ENCODE measurements around the gene CLDN14.
A peak's percentile ranks its signal among the peaks of the same experiment; 100 is the strongest.

CLDN14 gene

DNA sequence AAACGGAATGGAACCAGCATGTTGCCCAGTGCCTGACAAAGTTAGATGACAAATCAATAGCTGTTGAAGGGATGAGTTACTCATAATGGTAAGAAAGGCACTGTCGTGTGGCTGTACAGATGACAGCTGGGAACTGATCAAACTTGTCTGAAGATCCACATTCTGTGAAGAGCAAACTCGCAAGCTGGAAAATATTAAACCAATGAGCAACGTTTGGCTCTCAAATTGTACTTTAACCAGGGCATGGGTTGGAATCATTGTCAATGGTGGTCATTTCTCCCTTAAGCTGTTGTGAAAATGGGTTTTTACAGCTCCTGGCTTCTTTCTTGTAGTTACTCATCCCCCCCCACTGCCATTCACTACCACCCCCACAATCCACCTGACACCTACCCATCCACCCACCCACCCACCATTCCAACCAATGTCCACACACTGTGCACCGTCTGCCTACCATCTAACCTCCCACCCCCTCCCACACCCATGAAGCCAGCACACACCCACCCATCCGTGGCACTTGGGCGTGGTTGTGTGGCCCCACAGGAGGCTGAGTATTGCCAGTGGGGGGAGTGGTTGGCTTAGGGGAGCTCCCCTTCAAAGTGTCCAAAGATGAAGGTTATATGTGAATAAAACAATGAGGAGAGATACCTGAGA lies 46.7 kb downstream of the CLDN14 start:
- DNase-seq (ENCODE audit: low spot score) = no peak

DNA sequence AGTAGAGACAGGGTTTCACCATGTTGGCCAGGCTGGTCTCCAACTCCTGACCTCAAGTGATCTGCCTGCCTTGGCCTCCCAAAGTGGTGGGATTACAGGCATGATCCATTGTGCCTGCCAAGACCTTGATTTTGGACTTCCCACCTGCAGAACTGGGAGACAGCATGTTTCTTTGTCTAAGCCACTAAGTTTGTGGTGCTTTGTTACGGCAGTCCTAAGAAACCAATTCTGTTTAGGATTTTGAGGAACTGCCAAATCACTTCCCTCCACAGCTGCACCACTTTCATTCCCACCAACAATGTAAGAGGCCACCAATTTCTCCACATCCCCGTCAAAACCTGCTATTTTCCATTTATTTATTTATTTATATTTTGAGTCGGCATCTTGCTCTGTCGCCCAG lies 48.7 kb downstream of the CLDN14 start:
- no peak for DNase-seq (ENCODE audit: low spot score)

GRCh38 chr21:36430841-36431240 lies 49.1 kb downstream of the CLDN14 start:
- DNase-seq (ENCODE audit: low spot score) = no peak

DNA sequence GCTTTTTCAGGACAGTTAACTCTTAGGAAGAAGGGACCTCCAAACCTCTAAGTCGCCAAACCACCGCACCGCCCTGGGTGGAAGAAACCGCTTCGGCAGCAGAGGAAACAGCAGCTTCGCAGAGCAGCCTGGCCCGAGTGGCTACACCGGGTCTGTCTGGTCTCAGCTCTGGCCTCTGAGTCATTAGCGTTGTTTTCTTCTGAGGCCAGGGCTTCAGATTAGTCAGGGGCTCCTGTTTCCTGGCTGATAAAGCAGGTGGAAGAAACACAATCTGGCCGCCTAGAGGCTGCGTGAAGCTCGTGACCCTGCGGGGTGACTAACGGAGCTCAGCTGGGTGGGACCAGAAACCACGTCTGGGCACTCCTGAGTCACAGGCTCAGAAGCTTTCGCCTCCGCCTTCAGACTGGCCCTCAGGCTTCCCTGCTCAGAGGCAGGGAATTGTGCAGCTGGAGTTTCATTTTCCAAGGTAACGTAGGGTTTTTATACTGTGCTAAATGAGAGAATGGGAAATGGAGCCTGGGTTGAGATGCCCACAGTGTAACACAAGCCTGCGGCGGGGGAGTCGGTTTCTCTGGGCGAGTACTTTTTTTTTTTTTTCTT lies 49.9 kb downstream of the CLDN14 start:
- peak; percentile 44 for DNase-seq (ENCODE audit: low spot score)

GRCh38 chr21:36428761-36429432 lies 51.0 kb downstream of the CLDN14 start:
- no peak for DNase-seq (ENCODE audit: low spot score)

- no peak for DNase-seq (ENCODE audit: low spot score)
These were observed 52.4 kb downstream of the CLDN14 start for GRCh38 chr21:36427502-36427901.

- DNase-seq (ENCODE audit: low spot score) = no peak
These were observed 54.6 kb downstream of the CLDN14 start for GRCh38 chr21:36425286-36425685.

GRCh38 chr21:36424592-36424991 lies 55.3 kb downstream of the CLDN14 start:
- no peak for DNase-seq (ENCODE audit: low spot score)

- DNase-seq (ENCODE audit: low spot score) = no peak
These were observed 56.0 kb downstream of the CLDN14 start for GRCh38 chr21:36423771-36424433.

DNA sequence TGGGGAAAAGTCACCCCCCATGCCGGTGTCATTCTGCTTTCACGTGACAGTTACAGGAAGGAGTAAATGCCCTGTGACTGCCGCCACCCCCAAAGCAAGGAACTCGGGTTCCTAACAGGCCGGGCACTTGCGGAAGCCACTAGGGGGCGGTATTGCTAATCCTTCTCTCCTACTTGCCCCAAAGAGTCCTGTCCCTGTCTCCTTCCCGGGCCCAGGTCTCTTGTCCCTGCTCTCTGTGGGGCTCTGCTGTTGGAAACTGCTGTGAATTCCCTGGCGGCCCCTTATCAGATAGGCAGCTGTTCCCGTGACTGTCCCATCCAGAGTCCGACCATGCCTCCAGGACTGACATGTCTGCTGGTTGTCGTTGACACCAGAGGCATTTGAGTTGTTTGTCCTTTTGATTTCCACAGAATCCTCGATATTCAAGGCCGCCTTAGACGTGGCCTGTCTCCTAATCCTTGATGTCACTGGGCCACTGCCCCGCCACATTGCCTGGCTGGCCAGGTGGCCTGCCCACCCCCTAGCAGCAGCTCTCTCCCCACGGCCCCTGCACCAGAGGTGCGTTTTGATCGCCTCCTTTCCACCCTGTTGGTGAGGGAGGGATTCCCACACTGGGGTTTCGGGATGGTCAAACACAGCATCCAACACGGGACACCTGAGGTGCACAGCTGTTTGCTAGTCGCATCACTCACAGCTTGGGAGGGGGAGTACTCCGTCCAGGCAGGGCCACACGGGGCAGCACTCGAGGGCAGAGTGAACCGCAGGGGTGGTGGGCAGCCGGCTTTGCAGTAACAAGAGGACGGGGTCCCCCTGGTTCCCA lies 57.4 kb downstream of the CLDN14 start:
- peak; percentile 63 for DNase-seq (ENCODE audit: low spot score)

DNA sequence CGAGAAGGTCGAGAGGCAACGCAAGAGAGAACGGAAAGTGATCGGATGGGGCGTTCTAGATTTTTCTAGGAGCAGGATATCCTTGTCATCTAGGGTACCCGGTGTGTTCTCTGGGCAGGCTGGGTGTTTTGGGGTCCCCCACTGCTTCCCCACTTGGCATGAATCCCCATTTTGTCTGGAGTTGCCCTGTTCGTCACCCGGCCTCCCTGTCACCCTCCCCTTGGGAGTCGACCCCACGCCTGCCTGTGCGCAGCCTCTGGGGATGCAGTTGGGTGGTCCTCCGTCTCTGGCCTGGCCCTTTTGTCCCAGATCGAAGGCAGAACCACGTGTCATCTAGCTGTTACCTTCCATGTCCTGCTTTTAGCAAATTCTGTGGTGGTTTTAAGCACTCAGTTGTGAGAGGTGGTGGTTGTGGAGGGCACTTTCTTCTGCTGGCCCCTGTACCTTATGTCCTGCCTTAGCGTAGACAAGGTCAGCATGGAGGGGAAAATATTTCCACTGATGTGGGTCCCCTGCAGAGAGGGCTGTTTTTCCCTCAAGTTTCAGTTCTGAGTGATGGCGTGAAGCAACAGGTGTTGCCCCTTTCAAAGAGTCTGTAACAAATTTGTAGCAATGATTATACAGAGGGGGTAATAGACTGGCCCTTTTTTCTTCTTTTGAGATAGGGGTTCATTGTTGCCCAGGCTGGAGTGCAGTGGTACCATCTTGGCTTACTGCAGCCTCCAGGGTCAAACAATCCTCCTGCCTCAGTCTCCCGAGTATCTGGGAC lies 59.2 kb downstream of the CLDN14 start:
- no peak for DNase-seq (ENCODE audit: low spot score)

- DNase-seq (ENCODE audit: low spot score) = peak; percentile 66
These were observed 59.9 kb downstream of the CLDN14 start for GRCh38 chr21:36419996-36420395.

GRCh38 chr21:36419241-36419640 lies 60.7 kb downstream of the CLDN14 start:
- no peak for DNase-seq (ENCODE audit: low spot score)

DNA sequence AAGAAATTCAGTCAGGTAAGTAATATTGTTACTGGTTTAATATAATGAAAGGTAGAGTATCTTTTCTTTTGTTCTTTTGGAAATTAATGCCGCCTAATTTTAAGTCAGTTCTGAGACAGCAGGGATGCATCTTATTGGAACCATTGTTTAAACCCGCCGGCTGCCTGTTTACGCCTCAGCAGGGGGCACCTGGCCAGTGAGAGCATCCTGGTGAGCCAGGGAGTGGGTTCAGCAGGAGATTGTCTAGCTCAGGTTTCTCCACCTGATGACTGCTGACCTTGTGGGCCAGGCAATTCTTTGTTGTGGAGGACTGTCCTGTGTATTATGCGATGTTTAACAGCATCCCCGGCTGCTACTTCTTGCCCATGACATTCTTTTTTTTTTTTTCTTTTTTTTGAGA lies 64.5 kb downstream of the CLDN14 start:
- no peak for DNase-seq (ENCODE audit: low spot score)

DNA sequence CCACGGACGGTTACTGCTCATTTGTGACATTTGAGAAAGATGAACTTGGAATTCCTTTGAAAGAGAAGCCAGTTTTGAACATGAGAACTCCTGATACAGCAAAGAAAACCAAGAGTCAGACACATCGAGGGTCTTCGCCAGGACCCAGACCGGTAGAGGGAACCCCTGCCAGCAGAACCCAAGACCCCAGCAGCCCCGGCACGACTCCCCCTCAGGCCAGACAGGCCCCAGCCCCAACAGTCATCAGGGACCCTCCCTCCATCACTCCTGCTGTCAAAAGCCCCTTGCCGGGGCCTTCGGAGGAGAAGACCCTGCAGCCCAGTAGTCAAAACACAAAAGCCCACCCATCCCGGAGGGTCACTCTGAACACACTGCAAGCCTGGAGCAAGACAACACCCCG lies 67.0 kb downstream of the CLDN14 start:
- no peak for DNase-seq (ENCODE audit: low spot score)

DNA sequence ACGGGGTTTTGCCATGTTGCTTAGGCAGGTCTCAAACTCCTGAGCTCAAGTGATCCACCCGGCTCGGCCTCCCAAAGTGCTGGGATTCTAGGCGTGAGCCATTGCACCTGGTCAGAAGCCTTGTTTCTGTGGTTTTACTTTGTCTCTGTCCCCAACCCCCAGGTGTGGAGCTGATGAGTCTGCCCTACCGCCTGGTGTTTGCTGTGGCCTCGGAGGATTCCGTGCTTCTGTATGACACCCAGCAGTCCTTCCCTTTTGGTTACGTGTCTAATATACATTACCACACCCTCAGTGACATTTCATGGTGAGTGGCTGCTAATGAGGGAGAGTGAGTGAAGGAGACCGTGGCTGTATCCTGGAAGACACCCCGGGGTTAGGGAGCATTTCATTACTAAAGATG lies 68.6 kb downstream of the CLDN14 start:
- no peak for DNase-seq (ENCODE audit: low spot score)

All from HuH-7 (cell line).